Measurements from ENCODE around the gene FBN2.

The FBN2 gene

GRCh38 chr5:128538000-128538249, at the start of gene FBN2:
FBN2 (minus strand) TSS chr5:128538245; CDS start chr5:128537603, 642 bp downstream.
- DNase-seq, result no peak

DNA sequence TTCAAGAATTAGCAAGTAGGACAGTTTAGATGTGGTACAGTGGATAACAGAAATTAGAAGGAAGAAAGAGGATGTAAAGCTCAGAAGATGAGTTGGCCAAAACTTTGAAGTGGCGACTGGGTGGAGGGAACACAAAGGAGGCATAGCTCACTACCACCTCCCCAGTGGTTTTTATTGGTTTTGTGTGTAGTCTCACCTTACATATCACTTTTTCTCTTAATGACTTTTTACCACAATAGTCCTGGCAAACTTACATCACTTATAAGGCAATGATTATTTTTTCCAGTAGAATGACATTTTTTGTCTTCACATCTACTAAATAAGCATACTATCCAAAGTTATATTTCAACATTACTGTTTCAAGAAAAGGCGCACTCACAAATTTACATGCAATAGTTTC, 49.2 kb upstream of the FBN2 start:
- no peak for DNase-seq

DNA sequence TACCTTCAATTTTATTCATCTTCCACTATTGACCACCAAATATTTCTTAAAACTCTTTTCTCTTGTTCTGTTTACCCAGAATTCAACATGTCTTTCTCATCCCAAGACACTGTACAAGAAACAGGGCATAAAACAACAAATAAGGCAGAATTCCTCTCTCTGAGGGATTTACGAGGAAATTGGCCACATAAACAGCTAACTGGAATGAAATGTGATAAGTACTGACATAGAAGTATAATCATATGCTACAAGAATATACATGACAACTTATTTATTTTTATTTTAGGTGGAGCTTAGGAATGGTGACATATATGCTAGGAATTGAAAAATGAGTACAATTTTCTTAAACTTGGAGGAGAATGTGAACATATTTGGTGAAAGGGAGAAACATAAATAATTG, 48.8 kb upstream of the FBN2 start:
- no peak for DNase-seq

DNA sequence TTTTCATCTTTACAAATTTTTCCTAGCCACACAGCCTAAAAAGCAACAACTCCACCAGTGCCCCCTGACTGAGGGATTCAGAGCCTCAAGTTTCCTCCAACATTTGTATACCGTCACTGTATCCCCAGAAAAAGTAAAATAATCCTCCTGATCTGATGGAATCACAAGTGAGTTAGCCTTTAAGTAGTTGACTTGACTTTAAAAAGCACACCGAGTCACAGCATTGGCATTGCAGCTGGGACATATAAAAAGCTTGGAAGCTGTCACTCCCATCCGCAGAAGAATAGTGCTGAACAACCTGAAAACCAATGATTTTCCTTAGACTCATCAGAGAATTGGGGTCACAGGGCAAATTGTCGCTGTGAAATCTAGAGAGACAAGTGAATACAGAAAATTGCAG, 41.6 kb upstream of the FBN2 start:
- no peak for DNase-seq

DNA sequence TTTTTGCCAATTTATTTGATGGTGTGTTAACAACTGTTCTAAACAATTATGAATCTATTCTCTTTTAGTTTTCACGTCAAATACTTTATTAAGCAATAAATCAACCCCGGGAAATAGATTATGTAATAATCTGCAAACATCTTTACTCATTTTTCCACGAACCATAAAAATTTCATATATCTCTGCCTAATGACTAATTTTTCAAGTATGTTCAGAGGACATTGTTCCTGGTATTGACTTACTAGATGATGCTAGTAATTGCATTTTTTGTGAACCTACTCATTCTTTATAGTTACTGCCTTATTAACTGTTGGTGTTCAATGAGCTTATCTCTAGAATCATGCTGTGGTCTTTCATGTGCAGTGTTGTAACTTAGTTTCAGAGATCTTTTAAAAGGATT, 41.0 kb upstream of the FBN2 start:
- no peak for DNase-seq

DNA sequence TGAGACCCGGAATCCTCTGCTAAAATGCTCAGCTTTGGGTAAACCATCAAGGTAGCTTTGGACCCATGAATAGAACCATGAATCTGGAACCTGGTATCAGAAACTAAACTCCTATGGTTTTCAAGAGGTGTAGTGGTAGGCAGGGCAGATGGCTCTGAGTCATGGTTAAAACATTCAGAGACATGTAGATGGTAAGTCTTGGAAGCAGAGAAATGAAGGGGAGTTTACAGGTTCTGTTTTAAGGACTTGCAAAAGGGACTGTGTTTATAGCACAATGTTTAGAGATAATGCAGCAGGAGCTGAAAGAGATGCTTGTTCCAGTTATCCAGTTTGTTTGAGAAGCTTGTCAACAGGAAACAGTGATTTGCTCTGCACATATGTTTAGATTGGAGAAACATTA, 36.0 kb upstream of the FBN2 start:
- no peak for DNase-seq

GRCh38 chr5:128572930-128573319, 34.9 kb upstream of the FBN2 start:
- no peak for DNase-seq

DNA sequence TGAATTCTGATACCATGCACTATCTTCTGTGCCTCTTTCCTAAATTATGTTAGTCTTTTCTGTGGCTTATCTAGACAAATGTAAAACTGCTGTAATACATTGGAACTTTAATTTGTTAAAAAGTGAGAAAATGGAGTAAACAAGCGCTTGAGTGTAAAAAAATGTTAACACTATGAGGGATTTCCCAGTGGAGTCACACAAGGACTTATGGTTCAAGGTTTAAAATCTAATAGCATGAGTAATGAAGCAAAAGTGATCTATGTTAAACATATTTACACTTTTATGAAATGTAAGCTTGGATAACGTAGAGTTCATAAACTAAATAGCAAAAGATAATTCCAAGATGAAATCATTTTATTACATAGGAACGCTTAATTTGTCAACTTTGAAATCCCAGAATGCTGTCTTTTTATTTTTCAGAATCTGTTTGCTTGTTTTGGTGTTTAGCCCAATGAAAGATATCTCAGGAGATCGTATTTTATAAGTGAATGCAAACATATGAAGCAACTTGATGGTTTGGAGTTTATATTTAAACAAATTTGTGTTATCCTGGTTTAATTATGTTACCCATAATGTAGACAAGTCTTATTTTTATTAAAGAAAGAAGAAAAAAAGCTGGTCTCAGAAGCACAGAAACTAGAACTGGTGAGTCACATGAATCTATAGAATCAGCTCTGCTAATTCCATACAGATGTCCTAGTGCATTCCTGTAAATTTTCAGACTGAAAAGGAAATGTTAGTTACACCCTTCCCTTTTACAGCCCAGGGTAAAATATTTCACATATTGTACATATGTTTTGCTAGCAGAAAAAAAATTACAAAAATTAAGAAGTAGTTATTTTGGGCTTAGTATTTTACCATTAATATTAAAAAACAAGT, 34.2 kb upstream of the FBN2 start:
- DNase-seq, result no peak

DNA sequence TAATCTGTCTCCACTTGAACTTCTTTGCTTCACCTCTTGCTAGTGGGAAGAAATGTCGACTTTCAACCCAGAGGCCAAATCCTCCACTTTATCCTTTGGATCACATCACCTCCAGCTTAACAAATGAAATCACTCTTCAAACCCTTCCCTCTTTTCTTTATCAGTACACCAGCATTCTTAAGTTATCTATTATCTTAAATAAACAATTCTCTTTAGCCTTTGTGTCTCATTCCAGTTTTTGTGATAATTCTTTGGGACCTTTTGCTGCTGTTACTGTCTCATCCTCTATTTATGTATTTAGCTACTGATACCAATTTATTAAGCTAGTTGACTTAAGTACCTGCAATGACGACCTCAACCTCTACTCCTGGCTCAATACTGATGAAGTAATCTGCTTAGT, 28.1 kb upstream of the FBN2 start:
- no peak for DNase-seq

GRCh38 chr5:128559300-128560297, 21.6 kb upstream of the FBN2 start:
- DNase-seq, result no peak

- DNase-seq, result no peak
Measured at GRCh38 chr5:128553747-128554146, 15.7 kb upstream of the FBN2 start.

DNA sequence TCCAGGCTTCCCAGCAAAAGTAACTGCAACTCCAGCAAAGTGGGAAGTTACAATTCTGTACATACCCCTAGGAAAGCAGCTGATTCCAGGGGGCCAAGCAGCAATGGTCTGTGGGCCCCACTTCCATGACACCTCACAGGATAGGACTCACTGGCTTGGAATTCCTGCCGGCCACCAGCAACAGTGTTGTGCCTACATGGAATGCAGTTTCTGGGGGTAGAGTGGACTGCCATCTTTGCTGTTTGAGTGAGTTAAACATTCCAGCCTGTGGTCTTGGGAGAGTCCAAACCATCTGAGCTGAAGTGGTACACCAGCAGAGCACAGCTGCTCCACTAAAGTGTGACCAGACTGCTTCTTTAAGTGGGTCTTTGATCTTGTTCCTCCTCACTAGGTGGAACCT, 13.4 kb upstream of the FBN2 start:
- DNase-seq, result no peak

DNA sequence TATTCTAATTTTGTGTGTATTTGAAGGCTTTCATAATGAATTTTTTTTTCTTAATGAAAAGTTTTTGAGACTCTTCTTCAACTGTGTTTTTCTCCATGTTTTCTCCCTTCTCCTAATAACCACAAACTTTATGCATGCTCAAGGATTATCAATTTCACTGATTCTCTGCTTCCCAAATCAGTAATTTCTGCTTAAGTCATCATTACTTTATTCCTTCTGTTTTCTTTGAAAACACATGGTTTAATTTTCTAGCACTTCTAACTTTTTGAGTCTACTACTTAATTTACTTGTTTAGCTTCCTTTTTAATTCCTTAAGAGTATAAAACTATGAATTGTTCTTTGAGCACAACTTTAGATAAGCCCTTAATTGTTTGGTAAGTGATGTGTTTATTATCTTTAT, 11.5 kb upstream of the FBN2 start:
- DNase-seq, result no peak

GRCh38 chr5:128546658-128547281, 8.7 kb upstream of the FBN2 start:
- no peak for DNase-seq

GRCh38 chr5:128541385-128541784, 3.3 kb upstream of the FBN2 start:
- DNase-seq, result no peak

DNA sequence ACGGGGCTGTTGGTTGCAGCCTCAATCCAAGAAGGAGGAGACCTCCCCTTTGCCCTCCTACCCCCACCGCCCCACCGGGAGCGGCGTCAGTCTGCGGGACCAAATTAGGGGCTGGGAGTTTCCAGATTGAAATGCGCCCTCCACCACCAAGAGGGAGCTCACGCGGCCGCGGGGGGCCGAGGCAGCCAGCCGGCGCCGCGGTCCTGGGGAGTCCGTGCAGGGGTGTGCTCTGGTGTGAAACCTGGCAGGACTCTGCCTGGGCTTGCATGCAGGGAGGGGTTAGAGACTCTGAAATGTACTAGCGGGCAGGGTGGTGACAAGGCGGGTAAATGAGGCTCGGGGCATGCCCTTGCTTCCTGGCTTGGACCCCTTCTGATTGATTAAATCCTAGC, 989 bp upstream of the FBN2 start:
- no peak for DNase-seq

DNA sequence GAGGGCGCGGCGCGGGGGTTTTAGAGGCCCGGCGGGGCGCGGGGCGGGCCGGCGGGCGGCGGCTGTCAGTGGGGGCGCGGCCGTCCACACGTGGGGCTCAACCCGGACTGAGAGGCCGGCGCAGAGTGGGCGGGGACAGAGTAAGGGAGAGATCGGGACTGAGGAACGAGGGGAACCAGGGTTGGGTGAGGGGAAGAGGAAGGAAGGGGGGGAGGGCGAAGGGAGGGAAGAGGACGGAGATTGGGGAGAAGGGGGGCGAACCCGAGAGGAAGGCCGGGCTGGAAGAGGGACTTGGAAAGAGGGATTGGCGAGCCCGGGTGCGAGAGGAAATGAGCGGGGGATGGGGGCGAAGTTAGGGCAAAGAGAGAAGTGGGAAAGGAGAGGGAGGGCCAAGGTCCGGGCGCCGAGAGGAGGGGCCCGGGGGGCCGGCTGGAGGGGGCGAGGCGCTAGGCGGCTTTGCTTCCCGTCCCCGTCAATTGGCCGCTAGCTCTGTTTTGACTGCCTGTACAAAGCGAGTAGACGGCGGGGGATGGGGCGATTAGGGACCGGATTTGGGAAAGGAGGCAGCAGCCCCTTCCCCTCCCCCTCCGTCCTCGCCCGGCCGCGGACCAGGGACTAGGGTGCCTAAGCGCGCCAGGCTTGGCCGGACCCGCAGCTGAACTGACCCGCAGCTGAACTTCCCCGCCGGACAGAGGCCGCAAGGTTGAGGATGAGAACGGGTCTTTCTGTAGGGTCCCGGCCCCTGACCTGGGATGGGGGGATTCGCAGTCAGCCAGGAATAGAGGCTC, 399 bp upstream of the FBN2 start:
- no peak for DNase-seq

DNA sequence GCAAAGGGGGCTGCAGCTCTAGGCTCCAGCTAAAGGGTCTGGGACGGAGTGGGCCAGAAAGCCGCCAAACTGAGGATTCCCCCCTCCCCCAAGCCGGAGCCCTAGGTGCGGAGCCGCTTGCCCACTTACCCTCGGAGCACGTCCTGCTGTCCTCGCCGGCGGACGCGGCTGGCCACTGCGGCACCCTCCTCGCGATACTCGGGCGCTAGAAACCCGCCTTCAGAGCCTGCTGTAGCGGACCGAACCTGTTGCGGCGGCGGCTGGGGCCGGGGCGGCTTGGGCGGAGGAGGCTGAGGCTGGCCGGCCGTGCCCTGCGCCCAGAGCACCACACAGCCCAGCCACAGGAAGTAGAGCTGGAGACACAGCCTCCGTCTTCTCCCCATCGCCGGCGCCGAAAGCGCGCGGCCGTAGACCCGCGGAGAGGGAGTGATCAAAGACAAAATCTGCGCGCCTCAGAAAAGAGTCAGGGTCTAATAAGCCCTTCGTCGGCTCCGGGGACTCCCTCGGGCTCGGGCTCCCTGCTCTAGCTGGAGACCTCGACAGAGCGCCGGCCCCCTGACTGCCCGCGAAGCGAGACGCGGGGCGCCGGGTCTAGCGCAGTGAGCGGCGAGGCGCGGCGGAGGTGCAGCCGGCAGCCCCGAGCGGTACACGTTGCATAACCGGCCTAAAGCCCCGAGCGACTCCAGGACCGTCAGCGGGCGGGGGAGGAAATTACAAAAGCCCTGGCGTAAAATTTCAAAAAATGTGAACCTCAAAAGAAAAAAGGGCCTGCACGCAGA, 635 bp downstream of the FBN2 start:
- no peak for DNase-seq

DNA sequence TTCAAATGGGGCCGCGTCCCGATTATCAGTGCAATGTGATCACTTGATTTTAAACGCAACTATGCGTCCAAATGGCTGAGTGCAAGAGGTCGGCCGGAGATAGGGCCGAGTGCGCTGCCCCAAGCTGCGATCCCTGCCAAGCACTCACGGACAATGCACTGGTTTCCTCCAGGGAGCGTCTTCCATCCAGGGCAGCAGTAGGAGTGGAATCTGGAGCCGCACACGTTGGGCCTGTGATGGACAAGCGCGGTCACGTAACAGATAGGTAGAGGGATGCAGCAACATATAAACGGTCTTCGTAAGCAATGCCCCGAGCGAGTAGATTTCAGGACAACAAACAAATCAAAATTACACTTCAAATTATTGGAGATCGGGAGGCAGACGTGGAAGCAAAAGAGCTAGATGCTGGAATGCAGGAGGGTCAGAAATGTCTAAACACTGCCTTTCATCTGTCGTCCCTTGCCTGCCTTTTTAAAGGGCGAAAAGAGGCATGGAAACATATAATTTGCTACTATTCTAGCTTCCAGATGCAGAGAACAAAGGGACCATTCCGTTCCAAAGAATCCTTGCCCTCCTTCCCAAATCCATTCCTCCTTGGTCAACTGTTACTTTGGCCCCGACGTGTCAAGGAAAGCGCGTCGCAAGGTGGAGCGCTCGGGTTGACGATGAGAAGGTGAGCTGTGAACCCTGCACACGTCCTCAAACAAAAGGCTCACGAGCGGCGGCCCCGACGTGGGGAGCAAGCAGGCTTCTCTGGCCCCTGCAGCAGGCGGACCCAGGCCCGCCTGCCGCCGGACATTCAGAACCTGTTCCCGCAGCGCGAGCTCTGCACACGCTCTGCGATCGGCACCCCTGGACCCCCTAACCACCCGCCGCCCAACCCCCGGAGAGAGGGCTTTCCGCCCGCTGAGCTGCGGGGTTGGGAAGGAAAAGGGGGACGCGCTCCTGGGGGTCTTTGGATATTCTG, 1.5 kb downstream of the FBN2 start:
- DNase-seq, result no peak

DNA sequence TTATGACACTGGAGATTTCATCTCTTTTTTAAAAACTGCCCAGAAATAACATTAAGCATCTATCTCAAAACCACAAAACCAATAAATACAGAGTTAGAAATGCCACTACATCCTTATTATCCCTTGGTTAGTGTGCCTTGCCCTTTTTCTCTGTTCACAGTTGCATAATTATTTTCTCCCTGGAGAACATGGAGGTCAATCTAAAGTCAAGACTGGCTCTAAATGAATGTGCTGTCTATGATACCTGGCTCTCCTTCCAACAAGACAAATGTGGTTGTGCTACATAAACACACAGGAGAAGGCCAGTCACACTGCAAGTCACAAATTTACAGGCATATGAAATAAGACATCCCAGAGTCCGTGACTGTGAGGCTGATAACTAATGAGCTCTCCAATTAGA, 2.8 kb downstream of the FBN2 start:
- DNase-seq, result no peak

DNA sequence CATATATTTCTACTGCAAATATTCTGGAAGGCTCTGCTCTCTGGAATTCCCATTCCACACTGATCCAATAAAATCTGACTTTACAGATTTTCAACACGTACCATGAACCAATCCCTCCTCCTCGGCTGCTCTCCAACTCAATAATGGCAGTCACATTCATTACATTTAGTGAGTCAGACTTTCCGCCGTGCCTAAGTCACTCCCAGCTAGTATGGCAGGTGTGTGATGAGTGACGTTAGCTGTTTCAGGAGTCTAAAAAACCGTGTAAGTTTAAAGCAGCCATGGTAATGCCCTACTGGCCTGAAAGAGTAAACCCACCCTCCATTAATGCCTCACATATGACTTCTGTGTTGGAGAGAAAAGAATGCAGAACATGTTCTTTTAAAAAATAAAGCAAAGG, 3.3 kb downstream of the FBN2 start:
- DNase-seq, result no peak

Data from NK-92 treated with Interleukin-12 subunit alpha and Interleukin-12 subunit beta, amount 100 ng/mL, for 24 hours (cell line).